Lower leg skin (tissue), 4 donors: ENCODE measurements around the gene ZHX3. TPM values are rescaled to one million over a fixed set of nuclear protein-coding genes. Genes with fewer than 3 reads are reported as not detected.
A peak's percentile ranks its signal among the peaks of the same experiment; 100 is the strongest.

Experiments used
- DNase-seq, 2 donors: peaks; one replicate each; pipeline ENCODE4 v3.0.0-alpha.2; 2019; ENCODE audit warnings: low spot score in 2 of 2
- H3K4me3 ChIP-seq: fragments of 200-600 bp; sonication (generic); 2 replicates; pipeline ENCODE4 v1.5.1; 2017; ENCODE audit warnings: mild to moderate bottlenecking, low read depth; ENCODE audit not compliant: poor library complexity, severe bottlenecking
- CTCF ChIP-seq, 3 donors: fragments of 450-650 bp; IDR thresholded peaks; one replicate each; pipeline ENCODE4 v1.5.1; 2016; ENCODE audit warnings: antibody characterized with exemption in 3 of 3, mild to moderate bottlenecking in 3 of 3, moderate library complexity in 2 of 3
- POLR2A ChIP-seq, 2 donors: fragments of 450-650 bp; IDR thresholded peaks; one replicate each; pipeline ENCODE4 v1.6.1; 2016 to 2017; ENCODE audit warnings: antibody characterized with exemption in 2 of 2, mild to moderate bottlenecking in 1 of 2, moderate library complexity in 1 of 2
- WGBS, 2 donors: methylation state at CpG; one replicate each; pipeline ENCODE4 v1.1.5; 2018; 5-methylcytosine and 5-hydroxymethylcytosine counted together
- intact Hi-C: fragments of 100-400 bp; cut with DNase I; formaldehyde crosslinking; loops from one replicate; pipeline ENCODE4 v1.15.0; 2023; ENCODE audit warnings: low total_unique reads
- total RNA-seq, 4 donors: library from RNA; depleted of rRNA; stranded (reverse); fragments of >200 nt; gene quantifications; one replicate each; pipeline ENCODE4 v1.1.0, GENCODE V29; 2016

The ZHX3 gene
- total RNA-seq, 4 donors from 2014 or later, result 19.3 to 33.1 (median 25.5) TPM

DNA sequence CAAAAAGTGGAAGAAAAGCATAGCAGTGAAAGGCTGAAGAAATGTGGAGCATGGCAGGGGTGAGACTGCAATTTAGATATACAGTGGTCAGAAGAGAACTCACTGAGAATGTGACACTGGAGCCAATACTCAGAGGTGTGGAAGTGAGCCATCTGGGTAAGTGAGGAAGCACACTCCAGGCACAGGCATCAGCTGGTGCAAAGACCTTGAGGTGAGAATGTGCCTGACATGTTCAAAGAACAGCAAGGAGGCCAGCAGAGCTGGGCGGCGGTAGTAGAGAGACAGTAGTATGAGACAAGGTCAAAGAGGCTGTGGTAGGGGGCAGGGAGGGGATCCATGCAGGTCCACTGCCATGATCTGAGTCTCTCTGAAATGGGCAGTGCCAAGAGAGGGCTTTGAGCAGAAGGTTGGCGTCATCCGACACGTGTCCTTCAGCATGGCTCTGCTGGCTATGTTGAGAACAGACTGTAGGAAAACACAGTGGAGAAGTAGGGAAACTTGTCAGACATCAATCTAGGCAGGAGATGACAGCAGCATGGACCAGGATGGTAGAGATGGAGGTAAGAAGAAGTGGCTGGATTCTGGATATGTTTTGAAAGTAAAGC is 95.8 kb downstream of the ZHX3 start:
- H3K4me3 ChIP-seq, result no peak overlapping the region
- TF ChIP-seq CTCF (IDR thresholded peaks at IDR 0.05), result no peak
- intact Hi-C loops, result no loop called here
- peak in 1 of 2 donors; percentile 48 for DNase-seq
- WGBS, 2 donors, result 85 to 92% methylated on average over 5 of the region's 5 CpGs

DNA sequence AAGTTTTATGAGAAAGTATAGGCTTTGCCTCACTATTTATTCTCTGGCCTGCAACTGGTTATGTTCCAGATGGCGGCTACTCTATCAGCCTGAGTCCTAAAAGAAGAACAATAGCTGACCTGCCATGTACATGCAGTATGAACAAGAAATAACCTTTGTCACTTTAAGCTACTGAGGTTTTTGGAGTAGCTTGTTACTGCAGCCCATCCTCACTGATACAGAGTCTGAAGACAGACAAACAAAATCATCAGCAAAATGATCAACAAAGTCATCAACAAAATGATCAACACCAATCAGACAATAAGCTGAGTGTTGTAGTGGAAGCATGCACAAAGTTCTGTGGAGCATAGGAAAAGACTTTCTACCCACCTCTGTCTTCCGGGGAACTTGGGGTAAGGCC is 97.7 kb downstream of the ZHX3 start:
- intact Hi-C loops, result no loop called here
- TF ChIP-seq POLR2A (IDR thresholded peaks at IDR 0.05) (no peak), CTCF (IDR thresholded peaks at IDR 0.05) (no peak)
- H3K4me3 ChIP-seq, result no peak overlapping the region
- 97 to 98% methylated on average over 2 of the region's 2 CpGs for WGBS, 2 donors
- no peak for DNase-seq

DNA sequence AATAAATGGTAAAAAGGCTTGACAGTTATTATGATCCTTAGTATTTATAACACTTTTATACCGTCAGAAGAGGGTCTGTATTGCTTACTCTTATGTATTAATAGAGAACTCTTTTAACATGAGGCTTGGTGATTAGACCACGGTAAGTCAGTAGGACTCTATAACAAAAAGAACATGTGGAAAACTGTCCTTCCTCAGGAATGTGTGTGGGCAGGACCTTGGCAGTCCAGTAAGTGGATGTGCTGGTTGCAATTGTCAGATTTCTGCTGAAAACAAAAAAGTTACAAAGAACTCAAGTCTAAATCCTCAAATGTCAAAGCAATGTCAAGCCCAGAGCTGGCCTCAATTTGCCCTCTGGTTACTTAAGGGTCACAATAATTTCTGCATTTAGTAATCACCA is 99.1 kb downstream of the ZHX3 start:
- 67 to 71% methylated on average over 2 of the region's 2 CpGs for WGBS, 2 donors
- no peak for TF ChIP-seq POLR2A (IDR thresholded peaks at IDR 0.05)
- no peak for TF ChIP-seq CTCF (IDR thresholded peaks at IDR 0.05)
- no peak overlapping the region for H3K4me3 ChIP-seq
- no peak for DNase-seq
- intact Hi-C loops, result no loop called here

DNA sequence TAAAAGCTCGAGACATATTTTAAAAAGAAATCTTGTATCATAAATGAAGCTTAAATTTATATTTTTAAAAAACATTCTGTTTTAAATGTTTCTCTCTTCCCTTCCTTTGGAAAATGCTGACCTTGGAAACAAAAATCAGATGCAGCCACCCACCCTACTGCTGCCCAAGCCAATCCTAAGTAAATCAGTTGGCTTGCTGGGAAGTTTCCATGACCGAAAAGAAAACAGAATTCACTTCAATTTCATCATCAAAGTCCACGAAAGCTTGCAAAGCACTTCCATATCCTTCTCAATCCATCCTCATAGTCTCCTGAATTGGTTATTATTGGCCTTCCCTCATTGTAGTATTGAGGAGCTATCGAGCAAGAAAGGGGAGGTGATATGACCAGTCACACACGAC is 100.1 kb downstream of the ZHX3 start:
- whole genome bisulfite sequencing, 2 donors, result 66 to 74% methylated on average over 5 of the region's 5 CpGs
- no peak for DNase-seq
- intact Hi-C loops, result no loop called here
- no peak overlapping the region for H3K4me3 ChIP-seq
- no peak for TF ChIP-seq POLR2A (IDR thresholded peaks at IDR 0.05)

DNA sequence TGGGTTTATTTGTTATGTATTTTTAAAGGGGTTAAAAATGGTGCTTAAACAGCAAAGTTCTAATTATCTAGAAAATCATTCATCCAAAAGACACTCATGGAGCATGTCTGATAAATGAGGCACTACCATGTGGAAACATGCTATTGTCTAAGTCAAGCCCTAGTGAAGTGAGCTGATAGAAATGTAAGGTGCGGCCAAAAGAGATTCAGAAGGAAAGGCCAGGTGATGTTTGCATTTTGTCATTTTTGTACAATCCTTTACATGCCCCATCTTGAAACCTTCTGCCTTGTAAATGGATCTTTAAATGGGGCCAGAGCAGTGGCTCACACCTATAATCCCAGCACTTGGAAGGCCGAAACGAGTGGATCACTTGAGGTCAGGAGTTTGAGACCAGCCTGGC is 102.9 kb downstream of the ZHX3 start:
- intact Hi-C loops, result no loop called here
- no peak overlapping the region for H3K4me3 ChIP-seq
- 93% methylated on average over 3 of the region's 3 CpGs for WGBS, 2 donors
- TF ChIP-seq POLR2A (IDR thresholded peaks at IDR 0.05), result no peak
- no peak for TF ChIP-seq CTCF (IDR thresholded peaks at IDR 0.05)
- DNase-seq, result no peak

- H3K4me3 ChIP-seq, result no peak overlapping the region
- TF ChIP-seq CTCF (IDR thresholded peaks at IDR 0.05), result no peak
- TF ChIP-seq POLR2A (IDR thresholded peaks at IDR 0.05), result no peak
- WGBS, 2 donors, result 94 to 97% methylated on average over 3 of the region's 3 CpGs
- DNase-seq, result no peak
- intact Hi-C loops, result no loop called here
These were observed 103.3 kb downstream of the ZHX3 start for GRCh38 chr20:41214202-41214601.
